HepG2 (cell line): ENCODE measurements around the gene BZW1. TPM values are rescaled to one million over a fixed set of nuclear protein-coding genes. Genes with fewer than 3 reads are reported as not detected.
A peak's percentile ranks its signal among the peaks of the same experiment; 100 is the strongest.

Experiments used
- ARNT2 ChIP-seq: sonication (generic); formaldehyde crosslinking; IDR thresholded peaks from 2 replicates; pipeline ENCODE4 v1.8.0; 2022; ENCODE audit warnings: mild to moderate bottlenecking, low read depth, missing genetic modification reagents, moderate library complexity
- CCDC6 ChIP-seq: sonication (generic); formaldehyde crosslinking; IDR thresholded peaks from 2 replicates; pipeline ENCODE4 v1.8.1; 2022; ENCODE audit warnings: mild to moderate bottlenecking, missing genetic modification reagents, moderate library complexity
- ESRRA ChIP-seq: sonication (generic); formaldehyde crosslinking; IDR thresholded peaks from 2 replicates; pipeline ENCODE4 v1.5.1; 2020; ENCODE audit warnings: mild to moderate bottlenecking, low read depth, missing genetic modification reagents
- FOSL2 ChIP-seq: sonication (generic); formaldehyde crosslinking; IDR thresholded peaks from 2 replicates; pipeline ENCODE4 v1.4.0; 2020; ENCODE audit warnings: missing genetic modification reagents
- GTF2F1 ChIP-seq: fragments of 150-350 bp; IDR thresholded peaks from 2 replicates; pipeline ENCODE4 v1.6.1; 2014; ENCODE audit warnings: low read length
- HINFP ChIP-seq: sonication (generic); formaldehyde crosslinking; IDR thresholded peaks from 2 replicates; pipeline ENCODE4 v1.4.0; 2020; ENCODE audit warnings: low read depth, mild to moderate bottlenecking, missing genetic modification reagents
- HNRNPL ChIP-seq: fragments of 200-400 bp; formaldehyde crosslinking; IDR thresholded peaks from 2 replicates; pipeline ENCODE4 v1.6.1; 2017; ENCODE audit warnings: mild to moderate bottlenecking, low read depth, low read length
- MAFF ChIP-seq: IDR thresholded peaks from 2 replicates; pipeline ENCODE4 v1.6.1; 2011; ENCODE audit warnings: low read depth, low read length, improper control_type of control experiment
- MIER2 ChIP-seq: IDR thresholded peaks from 2 replicates; pipeline ENCODE4 v1.6.1; 2016; ENCODE audit warnings: missing biosample characterization, missing genetic modification reagents
- PHF5A ChIP-seq: IDR thresholded peaks from one replicate; pipeline ENCODE4 v1.6.1; 2018; ENCODE audit warnings: low read depth, missing genetic modification reagents; ENCODE audit not compliant: unreplicated experiment
- POGK ChIP-seq: sonication (generic); formaldehyde crosslinking; conservative IDR thresholded peaks from 2 replicates; pipeline ENCODE4 v1.8.0; 2022; ENCODE audit warnings: mild to moderate bottlenecking, moderate library complexity, missing genetic modification reagents
- POLR2AphosphoS2 ChIP-seq: IDR thresholded peaks from 2 replicates; pipeline ENCODE4 v1.6.1; 2011; ENCODE audit warnings: low read depth, low read length, improper control_type of control experiment
- RFX5 ChIP-seq: IDR thresholded peaks from 2 replicates; pipeline ENCODE4 v1.6.1; 2011; ENCODE audit warnings: low read depth, low read length, improper control_type of control experiment
- SP1 ChIP-seq, 2 experiments: fragments of 450-650 bp in 1 of 2; sonication (generic) in 1 of 2; formaldehyde crosslinking in 1 of 2; IDR thresholded peaks; 2 replicates each; pipeline versions ENCODE4 v1.4.0 to v1.6.1; 2016 to 2020; ENCODE audit warnings: missing genetic modification reagents in 1 of 2
- SRY ChIP-seq: sonication (generic); formaldehyde crosslinking; IDR thresholded peaks from 2 replicates; pipeline ENCODE4 v1.8.0; 2022; ENCODE audit warnings: mild to moderate bottlenecking, missing genetic modification reagents
- TFDP2 ChIP-seq: sonication (generic); formaldehyde crosslinking; IDR thresholded peaks from 2 replicates; pipeline ENCODE4 v1.4.0; 2020; ENCODE audit warnings: missing genetic modification reagents
- THAP8 ChIP-seq: sonication (generic); formaldehyde crosslinking; IDR thresholded peaks from 2 replicates; pipeline ENCODE4 v1.5.1; 2020; ENCODE audit warnings: missing genetic modification reagents, mild to moderate bottlenecking, borderline replicate concordance
- ZNF121 ChIP-seq: sonication (generic); formaldehyde crosslinking; IDR thresholded peaks from 2 replicates; pipeline ENCODE4 v1.5.0; 2020; ENCODE audit warnings: mild to moderate bottlenecking, missing genetic modification reagents
- ZNF501 ChIP-seq: sonication (generic); formaldehyde crosslinking; IDR thresholded peaks from 2 replicates; pipeline ENCODE4 v1.5.1; 2020; ENCODE audit warnings: mild to moderate bottlenecking, moderate library complexity, missing genetic modification reagents
- ZNF543 ChIP-seq: sonication (generic); formaldehyde crosslinking; IDR thresholded peaks from 2 replicates; pipeline ENCODE4 v1.4.0; 2020; ENCODE audit warnings: mild to moderate bottlenecking, missing genetic modification reagents
- ZNF607 ChIP-seq: sonication (generic); formaldehyde crosslinking; IDR thresholded peaks from 2 replicates; pipeline ENCODE4 v1.5.1; 2020; ENCODE audit warnings: missing genetic modification reagents, mild to moderate bottlenecking, borderline replicate concordance
- ZNF746 ChIP-seq: sonication (generic); formaldehyde crosslinking; IDR thresholded peaks from 2 replicates; pipeline ENCODE4 v1.8.0; 2022; ENCODE audit warnings: mild to moderate bottlenecking, missing genetic modification reagents
- ZNF879 ChIP-seq: sonication (generic); formaldehyde crosslinking; IDR thresholded peaks from 2 replicates; pipeline ENCODE4 v1.8.1; 2023; ENCODE audit warnings: missing genetic modification reagents
- ZNF883 ChIP-seq: sonication (generic); formaldehyde crosslinking; IDR thresholded peaks from 2 replicates; pipeline ENCODE4 v1.5.1; 2020; ENCODE audit warnings: mild to moderate bottlenecking, missing genetic modification reagents; ENCODE audit errors: not compliant biosample characterization
- ZSCAN21 ChIP-seq: sonication (generic); formaldehyde crosslinking; IDR thresholded peaks from 2 replicates; pipeline ENCODE4 v1.8.0; 2022; ENCODE audit warnings: mild to moderate bottlenecking, missing genetic modification reagents, moderate library complexity, borderline replicate concordance
- polyA plus RNA-seq, 8 experiments: library from polyadenylated mRNA; depleted of rRNA in 3 of 8; stranded (reverse) in 7 of 8; unstranded in 1 of 8; fragments of >200 nt; fragmentation: Illumina TruSeq in 4 of 8; extraction: Trizol in 4 of 8; gene quantifications; 2 replicates each; pipeline versions ENCODE4 v1.2.1 to v1.2.3, GENCODE V29; 2011 to 2016; ENCODE audit warnings: low read depth in 4 of 8, missing spikeins in 1 of 8, mixed read lengths in 1 of 8; ENCODE audit not compliant: insufficient read depth in 1 of 8
- total RNA-seq, 5 experiments: library from RNA; depleted of rRNA; stranded (reverse); fragments of >200 nt; fragmentation: Illumina TruSeq; extraction: Trizol; gene quantifications; 2 replicates each; pipeline ENCODE4 v1.2.3, GENCODE V29; 2016; ENCODE audit warnings: low read depth in 1 of 5

The BZW1 gene
- total and polyA plus RNA-seq, 2 of the 13 experiments (the other 11 are each of a cell fraction or from before 2014, with no cell fraction given) = 106 to 384 TPM

- TF ChIP-seq ZNF543 (CRISPR knock-in tag) (peak; percentile 97), ZSCAN21 (peak; percentile 61; the same call in 1 of the 2 replicates), MAFF (peak; percentile 38; the same call in 1 of the 2 replicates), ESRRA (0 out of 2 replicates have a peak, but pooled peaks have one; percentile 57), SRY (CRISPR knock-in tag) (peak; percentile 24; the same call in 1 of the 2 replicates), POGK (CRISPR knock-in tag) (peak; percentile 89), ZNF746 (peak; percentile 89), ZNF121 (CRISPR knock-in tag) (no peak), ZNF607 (peak; percentile 60), MIER2 (CRISPR knock-in tag) (no peak), HNRNPL (0 out of 2 replicates have a peak, but pooled peaks have one; percentile 8), ZNF501 (CRISPR knock-in tag) (peak; percentile 20), RFX5 (no peak; the same call in 1 of the 2 replicates), GTF2F1 (peak; percentile 83), POLR2AphosphoS2 (peak; percentile 87; the same call in 1 of the 2 replicates), ZNF883 (CRISPR knock-in tag) (peak; percentile 31), TFDP2 (CRISPR knock-in tag) (peak; percentile 78; the same call in 1 of the 2 replicates), PHF5A (CRISPR knock-in tag) (no peak), CCDC6 (peak; percentile 55), ZNF879 (CRISPR knock-in tag) (peak; percentile 58; the same call in 1 of the 2 replicates), THAP8 (CRISPR knock-in tag) (0 out of 2 replicates have a peak, but pooled peaks have one; percentile 14), HINFP (CRISPR knock-in tag) (peak; percentile 25; the same call in 1 of the 2 replicates), SP1 (IDR thresholded peaks at IDR 0.05) (no peak; the same call in 1 of the 2 replicates), SP1 (CRISPR knock-in tag; IDR thresholded peaks at IDR 0.05) (peak; percentile 79), ARNT2 (CRISPR knock-in tag) (peak; percentile 96), FOSL2 (CRISPR knock-in tag) (peak; percentile 38)
Measured at GRCh38 chr2:200811333-200812121, at the start of gene BZW1 (continued).
